Endodermal cell (in vitro differentiated cells): ENCODE results near the gene ZDBF2. TPM values are rescaled to one million over a fixed set of nuclear protein-coding genes. Genes with fewer than 3 reads are reported as not detected.

Experiments used
- DNase-seq: peaks from one replicate; pipeline ENCODE4 v3.0.0-alpha.2; 2017
- H3K27ac ChIP-seq: 2 replicates; pipeline ENCODE4 v1.5.1; 2013; ENCODE audit warnings: mild to moderate bottlenecking, low read depth, low read length, moderate library complexity
- H3K27me3 ChIP-seq: 2 replicates; pipeline ENCODE4 v1.6.1; 2013; ENCODE audit warnings: mild to moderate bottlenecking, low read length, moderate library complexity; ENCODE audit not compliant: insufficient read depth, control insufficient read depth, poor library complexity, severe bottlenecking
- H3K36me3 ChIP-seq: 2 replicates; pipeline ENCODE4 v1.7.0; 2013; ENCODE audit warnings: mild to moderate bottlenecking, low read length, moderate library complexity; ENCODE audit not compliant: control insufficient read depth, insufficient read depth
- H3K4me1 ChIP-seq: one replicate; pipeline ENCODE4 v1.7.0; 2013; ENCODE audit warnings: low read length; ENCODE audit not compliant: control insufficient read depth, insufficient read depth
- H3K4me3 ChIP-seq: 2 replicates; pipeline ENCODE4 v1.5.1; 2013; ENCODE audit warnings: mild to moderate bottlenecking, low read length, moderate library complexity
- H3K9ac ChIP-seq: 2 replicates; pipeline ENCODE4 v1.6.1; 2013; ENCODE audit warnings: mild to moderate bottlenecking, low read length, moderate library complexity; ENCODE audit not compliant: poor library complexity, severe bottlenecking; ENCODE audit errors: extremely low read depth
- H3K9me3 ChIP-seq: 2 replicates; pipeline ENCODE4 v1.6.1; 2013; ENCODE audit warnings: mild to moderate bottlenecking, low read length, moderate library complexity; ENCODE audit not compliant: control insufficient read depth
- H3K27ac Mint-ChIP-seq: 2 replicates; pipeline ENCODE4 v1.8.0; 2020; ENCODE audit warnings: mixed read lengths
- H3K27me3 Mint-ChIP-seq: 2 replicates; pipeline ENCODE4 v1.8.0; 2021; ENCODE audit warnings: mild to moderate bottlenecking, mixed read lengths; ENCODE audit not compliant: insufficient read depth
- H3K36me3 Mint-ChIP-seq: 2 replicates; pipeline ENCODE4 v1.8.0; 2020; ENCODE audit warnings: low read depth, mixed read lengths
- H3K4me1 Mint-ChIP-seq: 2 replicates; pipeline ENCODE4 v1.8.0; 2020; ENCODE audit warnings: mixed read lengths
- H3K4me3 Mint-ChIP-seq: 2 replicates; pipeline ENCODE4 v1.8.0; 2020; ENCODE audit warnings: mild to moderate bottlenecking, moderate library complexity, mixed read lengths
- H3K9me3 Mint-ChIP-seq: 2 replicates; pipeline ENCODE4 v1.8.0; 2020; ENCODE audit warnings: mild to moderate bottlenecking, mixed read lengths
- CTCF ChIP-seq: fragments of 200-600 bp; sonication (generic); conservative IDR thresholded peaks from 2 replicates; pipeline ENCODE4 v1.5.0; 2021; ENCODE audit warnings: antibody characterized with exemption, mild to moderate bottlenecking
- WGBS, 2 experiments: methylation state at CpG; one replicate each; pipeline versions ENCODE4 v1.1.5 to v1.1.7; 2013; ENCODE audit warnings: missing lambda C conversion rate in 2 of 2, mixed read lengths in 1 of 2; ENCODE audit not compliant: insufficient coverage in 1 of 2, insufficient read length in 1 of 2; 5-methylcytosine and 5-hydroxymethylcytosine counted together
- total RNA-seq, 2 donors: library from RNA; stranded (reverse); fragmentation: NEBNext Ultra II Directional in 1 of 2; extraction: Animal tissue kit (Norgen Biotek cat#: 25700) in 1 of 2; gene quantifications; 2 replicates in 1 of 2; 3 replicates in 1 of 2; pipeline ENCODE4 v1.2.1, GENCODE V29; 2021

ZDBF2 gene
- total RNA-seq, 2 donors from 2014 or later: 14.1 to 27.0 TPM

GRCh38 chr2:206305523-206306245 is 31.2 kb downstream of the ZDBF2 start:
- Histone ChIP-seq H3K9ac (no peak overlapping the region), H3K4me1 (no peaks in the 10 kb centered on the region), H3K9me3 (no peaks in the 10 kb centered on the region), H3K4me3 (no peak overlapping the region), H3K36me3 (peaks cover 31% of the 10 kb centered on the region), H3K27ac (no peak overlapping the region), H3K27me3 (no peaks in the 10 kb centered on the region)
- no peaks in the 10 kb centered on the region for H3K27me3 Mint-ChIP-seq
- H3K4me1 Mint-ChIP-seq: no peaks in the 10 kb centered on the region
- H3K36me3 Mint-ChIP-seq: peaks cover 59% of the 10 kb centered on the region
- no peaks in the 10 kb centered on the region for H3K9me3 Mint-ChIP-seq
- no peak for TF ChIP-seq CTCF
- H3K4me3 Mint-ChIP-seq: no peak overlapping the region
- no peak for DNase-seq
- WGBS, 2 experiments: 90 to 100% methylated on average over 1 to 3 of the region's 3 CpGs
- H3K27ac Mint-ChIP-seq: no peak overlapping the region

- no peak for DNase-seq
- H3K27ac ChIP-seq: no peak overlapping the region
- 96 to 98% methylated on average over 8 to 9 of the region's 9 CpGs for WGBS, 2 experiments
- Mint-ChIP-seq H3K27me3 (no peaks in the 10 kb centered on the region), H3K9me3 (no peaks in the 10 kb centered on the region), H3K36me3 (peaks cover 48% of the 10 kb centered on the region), H3K4me1 (no peaks in the 10 kb centered on the region), H3K27ac (peak overlapping the region; percentile 78), H3K4me3 (no peak overlapping the region)
- TF ChIP-seq CTCF: no peak
- no peak overlapping the region for H3K4me3 ChIP-seq
- H3K36me3 ChIP-seq: peaks cover 15% of the 10 kb centered on the region
- H3K9ac ChIP-seq: no peak overlapping the region
- H3K4me1 ChIP-seq: no peaks in the 10 kb centered on the region
- no peaks in the 10 kb centered on the region for H3K27me3 ChIP-seq
- no peaks in the 10 kb centered on the region for H3K9me3 ChIP-seq
Measured at GRCh38 chr2:206311026-206311425, 36.6 kb downstream of the ZDBF2 start.

GRCh38 chr2:206316141-206316540 is 41.7 kb downstream of the ZDBF2 start:
- Mint-ChIP-seq H3K27ac (no peak overlapping the region), H3K36me3 (peaks cover 23% of the 10 kb centered on the region), H3K9me3 (peaks cover 13% of the 10 kb centered on the region), H3K4me1 (no peaks in the 10 kb centered on the region), H3K27me3 (no peaks in the 10 kb centered on the region), H3K4me3 (no peak overlapping the region)
- H3K27ac ChIP-seq: no peak overlapping the region
- H3K9me3 ChIP-seq: peaks cover 10% of the 10 kb centered on the region
- WGBS, 2 experiments: 100% methylated on average over 1 of the region's 1 CpG; no CpG with 5 or more reads in 1 of the 2 experiments
- no peak overlapping the region for H3K4me3 ChIP-seq
- H3K4me1 ChIP-seq: no peaks in the 10 kb centered on the region
- H3K27me3 ChIP-seq: no peaks in the 10 kb centered on the region
- no peak overlapping the region for H3K9ac ChIP-seq
- no peaks in the 10 kb centered on the region for H3K36me3 ChIP-seq
- DNase-seq: no peak
- no peak for TF ChIP-seq CTCF
